ENCODE results near the gene IRF7.

- no peak for TF ChIP-seq POLR2A (IDR thresholded peaks at IDR 0.05; ENCODE audit: extremely low read depth, insufficient read length)
- TF ChIP-seq, protein P1, sequence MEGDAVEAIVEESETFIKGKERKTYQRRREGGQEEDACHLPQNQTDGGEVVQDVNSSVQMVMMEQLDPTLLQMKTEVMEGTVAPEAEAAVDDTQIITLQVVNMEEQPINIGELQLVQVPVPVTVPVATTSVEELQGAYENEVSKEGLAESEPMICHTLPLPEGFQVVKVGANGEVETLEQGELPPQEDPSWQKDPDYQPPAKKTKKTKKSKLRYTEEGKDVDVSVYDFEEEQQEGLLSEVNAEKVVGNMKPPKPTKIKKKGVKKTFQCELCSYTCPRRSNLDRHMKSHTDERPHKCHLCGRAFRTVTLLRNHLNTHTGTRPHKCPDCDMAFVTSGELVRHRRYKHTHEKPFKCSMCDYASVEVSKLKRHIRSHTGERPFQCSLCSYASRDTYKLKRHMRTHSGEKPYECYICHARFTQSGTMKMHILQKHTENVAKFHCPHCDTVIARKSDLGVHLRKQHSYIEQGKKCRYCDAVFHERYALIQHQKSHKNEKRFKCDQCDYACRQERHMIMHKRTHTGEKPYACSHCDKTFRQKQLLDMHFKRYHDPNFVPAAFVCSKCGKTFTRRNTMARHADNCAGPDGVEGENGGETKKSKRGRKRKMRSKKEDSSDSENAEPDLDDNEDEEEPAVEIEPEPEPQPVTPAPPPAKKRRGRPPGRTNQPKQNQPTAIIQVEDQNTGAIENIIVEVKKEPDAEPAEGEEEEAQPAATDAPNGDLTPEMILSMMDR (IDR thresholded peaks at IDR 0.05; ENCODE audit: low read depth, low read length), result no peak
These were observed 51.8 kb downstream of the IRF7 start for GRCh38 chr11:563812-564578.
